HCT116 (cell line): ENCODE results near the gene PCLO. TPM values are rescaled to one million over a fixed set of nuclear protein-coding genes. Genes with fewer than 3 reads are reported as not detected.
A peak's percentile ranks its signal among the peaks of the same experiment; 100 is the strongest.

Experiments
- ATAC-seq: fragments of 200-7000 bp; cut with Tn5 transposase; 2 replicates; pipeline ENCODE4 v1.9.1; 2020; ENCODE audit warnings: mild to moderate bottlenecking, moderate library complexity
- BruUV-seq: library from RNA; stranded (reverse); fragments of 400-500 nt; replicated peaks from 2 replicates; lab custom pipeline; 2021; lab: Mats Ljungman, UMichigan
- CTCF ChIA-PET: fragments of 300-600 bp; sonication (Branson Sonifier 250); formaldehyde crosslinking; loops from one replicate; lab custom pipeline; 2021; ENCODE audit warnings: antibody characterized with exemption; lab: Charles Lee
- POLR2A ChIA-PET: fragments of 300-600, 350-600 bp; sonication (Branson Sonifier 250); formaldehyde crosslinking; loops from one replicate; lab custom pipeline; 2021; ENCODE audit warnings: antibody characterized with exemption; lab: Charles Lee
- RAD21 ChIA-PET, 2 experiments: fragments of 300-600 bp; sonication (Branson Sonifier 250); formaldehyde crosslinking; loops; one replicate each; lab custom pipeline; 2023; ENCODE audit warnings: low total read pairs in 2 of 2; ENCODE audit not compliant: uncharacterized antibody in 2 of 2, unreplicated experiment in 2 of 2, low non-redundant PET in 1 of 2; lab: Charles Lee
- DNase-seq: peaks from one replicate; pipeline ENCODE4 v3.0.0-alpha.2; 2010; ENCODE audit warnings: low read depth, low spot score
- H2AFZ ChIP-seq: fragments of 200-600 bp; shearing (Covaris generic), sonication (generic); 2 replicates; pipeline ENCODE4 v1.6.1; 2017; ENCODE audit warnings: low read depth, mixed run types, mixed read lengths, antibody characterized with exemption, low read length; ENCODE audit not compliant: poor library complexity, severe bottlenecking
- H3K27ac ChIP-seq: 2 replicates; pipeline ENCODE4 v1.5.1; 2012; ENCODE audit warnings: low read depth, low read length
- H3K27me3 ChIP-seq: fragments of 200-600 bp; sonication (generic); 2 replicates; pipeline ENCODE4 v1.6.1; 2016; ENCODE audit warnings: mixed run types, low read length, mixed read lengths; ENCODE audit not compliant: insufficient read depth
- H3K36me3 ChIP-seq, 2 experiments: fragments of 200-500 bp in 1 of 2; fragments of 200-600 bp in 1 of 2; sonication (Bioruptor generic) in 1 of 2; sonication (generic) in 1 of 2; 2 replicates each; pipeline versions ENCODE4 v1.5.1 to v1.6.1; 2014 to 2016; ENCODE audit warnings: low read length in 2 of 2, inconsistent platforms in 1 of 2, mixed read lengths in 1 of 2, mixed run types in 1 of 2; ENCODE audit not compliant: insufficient read depth in 2 of 2, control insufficient read depth in 1 of 2
- H3K4me1 ChIP-seq, 2 experiments: fragments of 200-600 bp in 1 of 2; sonication (generic) in 1 of 2; 2 replicates each; pipeline versions ENCODE4 v1.5.1 to v1.6.1; 2012 to 2017; ENCODE audit warnings: low read length in 2 of 2, inconsistent platforms in 1 of 2, mild to moderate bottlenecking in 1 of 2, mixed read lengths in 1 of 2, mixed run types in 1 of 2, moderate library complexity in 1 of 2; ENCODE audit not compliant: insufficient read depth in 2 of 2, control insufficient read depth in 1 of 2
- H3K4me2 ChIP-seq: fragments of 200-600 bp; sonication (generic); 2 replicates; pipeline ENCODE4 v1.6.1; 2017; ENCODE audit warnings: mixed run types, low read length, mixed read lengths
- H3K4me3 ChIP-seq, 2 experiments: fragments of 200-600 bp in 1 of 2; sonication (generic) in 1 of 2; replicated peaks in 1 of 2; 2 replicates each; pipeline ENCODE4 v1.5.1; 2011 to 2016; ENCODE audit warnings: low read length in 2 of 2, control low read depth in 1 of 2, low read depth in 1 of 2, mild to moderate bottlenecking in 1 of 2, mixed read lengths in 1 of 2, mixed run types in 1 of 2
- H3K79me2 ChIP-seq: fragments of 200-600 bp; sonication (generic); 2 replicates; pipeline ENCODE4 v1.6.1; 2017; ENCODE audit warnings: mild to moderate bottlenecking, mixed run types, low read length, moderate library complexity, mixed read lengths; ENCODE audit not compliant: insufficient read depth
- H3K9ac ChIP-seq: fragments of 200-600 bp; sonication (generic); 2 replicates; pipeline ENCODE4 v1.6.1; 2016; ENCODE audit warnings: low read length, mixed read lengths
- H3K9me2 ChIP-seq: fragments of 200-600 bp; sonication (generic), shearing (Covaris generic); 2 replicates; pipeline ENCODE4 v1.6.1; 2017; ENCODE audit warnings: mixed run types, mild to moderate bottlenecking, moderate library complexity; ENCODE audit not compliant: insufficient read depth
- H3K9me3 ChIP-seq, 2 experiments: fragments of 200-500 bp in 1 of 2; fragments of 200-600 bp in 1 of 2; sonication (Bioruptor generic) in 1 of 2; sonication (generic) in 1 of 2; 2 replicates each; pipeline ENCODE4 v1.6.1; 2014 to 2017; ENCODE audit warnings: low read length in 2 of 2, mixed read lengths in 2 of 2, inconsistent platforms in 1 of 2, low read depth in 1 of 2, mild to moderate bottlenecking in 1 of 2, mixed run types in 1 of 2, moderate library complexity in 1 of 2; ENCODE audit not compliant: control insufficient read depth in 1 of 2, insufficient read depth in 1 of 2
- H4K20me1 ChIP-seq: fragments of 200-600 bp; sonication (generic), shearing (Covaris generic); 2 replicates; pipeline ENCODE4 v1.6.1; 2017; ENCODE audit warnings: mixed run types, mild to moderate bottlenecking, moderate library complexity; ENCODE audit not compliant: insufficient read depth
- POLR2A ChIP-seq: IDR thresholded peaks from 2 replicates; pipeline ENCODE4 v1.7.0; 2011; ENCODE audit warnings: borderline replicate concordance; ENCODE audit not compliant: insufficient read depth, insufficient read length; ENCODE audit errors: extremely low read depth
- POLR2AphosphoS5 ChIP-seq: IDR thresholded peaks from 2 replicates; pipeline ENCODE4 v1.6.1; 2011; ENCODE audit warnings: mild to moderate bottlenecking, low read depth, low read length, moderate library complexity
- REST ChIP-seq: IDR thresholded peaks from 2 replicates; pipeline ENCODE4 v1.6.1; 2012; ENCODE audit warnings: low read depth
- SRF ChIP-seq: IDR thresholded peaks from 2 replicates; pipeline ENCODE4 v1.6.1; 2012; ENCODE audit warnings: low read depth
- YY1 ChIP-seq: IDR thresholded peaks from 2 replicates; pipeline ENCODE4 v1.6.1; 2011; ENCODE audit warnings: low read length, low read depth, moderate library complexity, mild to moderate bottlenecking; ENCODE audit not compliant: insufficient replicate concordance; ENCODE audit errors: extremely low read depth
- intact Hi-C: fragments of 100-400 bp; cut with micrococcal nuclease; formaldehyde crosslinking; loops from 2 replicates; pipeline ENCODE4 v1.10.0; 2022
- total RNA-seq: library from RNA; stranded (reverse); gene quantifications from one replicate; pipeline ENCODE4 v1.2.1, GENCODE V29; 2021; ENCODE audit not compliant: unreplicated experiment

PCLO gene
- total RNA-seq, 1 experiment from 2014 or later = 2.4 TPM

GRCh38 chr7:83161899-83162401, 734 bp downstream of the PCLO start:
- H3K4me2 ChIP-seq = peak overlapping the region; percentile 93
- RAD21 ChIA-PET = no interaction called here
- H3K9me3 ChIP-seq = no peaks in the 10 kb centered on the region
- CTCF ChIA-PET = interaction anchor here (1.0 kb wide), 1 partner anchor 351 kb away, joined by 3 read pairs; no protein-coding TSS in a partner anchor
- H3K27ac ChIP-seq = peak overlapping the region; percentile 72
- peaks cover 3 to 14% of the 10 kb centered on the region in 2 experiments; a peak in 3 of 4 replicates for H3K4me1 ChIP-seq
- POLR2A ChIA-PET = interaction anchor here (0.5 kb wide), 1 partner anchor 1676 kb away, joined by 3 read pairs; no protein-coding TSS in a partner anchor
- ATAC-seq (peak; percentile 37; the same call in 1 of the 2 replicates), DNase-seq (no peak)
- H3K79me2 ChIP-seq = no peaks in the 10 kb centered on the region
- peak overlapping the region; percentile 19 for H2AFZ ChIP-seq
- no peak for TF ChIP-seq POLR2A
- no peak for TF ChIP-seq POLR2AphosphoS5
- no peak for TF ChIP-seq SRF
- peak overlapping the region; percentile 64 to 80 for H3K4me3 ChIP-seq
- H3K9ac ChIP-seq = peak overlapping the region; percentile 66
- intact Hi-C loops = no loop called here
- no TSS peak for BruUV-seq
- H3K27me3 ChIP-seq = no peaks in the 10 kb centered on the region
- H4K20me1 ChIP-seq = no peaks in the 10 kb centered on the region
- H3K9me2 ChIP-seq = no peaks in the 10 kb centered on the region
- H3K36me3 ChIP-seq = no peaks in the 10 kb centered on the region

DNA sequence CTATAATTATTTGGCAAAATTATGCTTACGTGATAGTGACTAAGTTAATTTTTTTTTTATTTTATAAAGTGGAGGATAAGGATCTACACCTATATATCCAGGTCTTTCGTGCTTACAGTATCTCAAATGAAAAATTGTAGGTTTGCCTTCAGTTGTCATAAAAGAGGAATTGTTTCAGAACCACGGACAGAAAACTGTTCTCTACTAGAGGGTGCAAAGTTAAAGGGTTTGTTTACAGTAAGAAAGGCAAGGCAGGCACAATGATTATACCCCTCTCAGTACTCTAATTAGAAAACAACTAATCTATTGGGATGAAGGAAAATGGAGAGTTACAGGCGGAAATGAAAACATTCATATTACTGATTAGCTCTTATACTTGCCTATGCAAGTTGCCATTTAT, 1.5 kb downstream of the PCLO start:
- ChIA-PET RAD21 (no interaction called here), CTCF (interaction anchor here (1.0 kb wide), 1 partner anchor 351 kb away, joined by 3 read pairs; no protein-coding TSS in a partner anchor), POLR2A (no interaction called here)
- peak overlapping the region in 1 of 2 experiments; percentile 64; a peak in 2 of 4 replicates for H3K4me3 ChIP-seq
- H3K9ac ChIP-seq = no peak overlapping the region
- intact Hi-C loops = no loop called here
- H3K9me2 ChIP-seq = no peaks in the 10 kb centered on the region
- ATAC-seq (no peak), DNase-seq (no peak)
- H3K79me2 ChIP-seq = no peaks in the 10 kb centered on the region
- H3K27ac ChIP-seq = no peak overlapping the region
- H3K36me3 ChIP-seq = no peaks in the 10 kb centered on the region
- H4K20me1 ChIP-seq = no peaks in the 10 kb centered on the region
- TF ChIP-seq YY1 (no peak), REST (peak; percentile 76)
- H3K9me3 ChIP-seq = no peaks in the 10 kb centered on the region
- no peaks in the 10 kb centered on the region for H3K27me3 ChIP-seq
- no peak overlapping the region for H2AFZ ChIP-seq
- H3K4me2 ChIP-seq = peak overlapping the region; percentile 93
- BruUV-seq = no TSS peak
- peaks cover 3 to 14% of the 10 kb centered on the region in 2 experiments; a peak in 3 of 4 replicates for H3K4me1 ChIP-seq
